Endodermal cell (in vitro differentiated cells): Measurements from ENCODE around the gene NAALADL2. TPM values are rescaled to one million over a fixed set of nuclear protein-coding genes. Genes with fewer than 3 reads are reported as not detected.

ENCODE experiments used
- DNase-seq: peaks from one replicate; pipeline ENCODE4 v3.0.0-alpha.2; 2017
- H3K27ac ChIP-seq: 2 replicates; pipeline ENCODE4 v1.5.1; 2013; ENCODE audit warnings: mild to moderate bottlenecking, low read depth, low read length, moderate library complexity
- H3K27me3 ChIP-seq: 2 replicates; pipeline ENCODE4 v1.6.1; 2013; ENCODE audit warnings: mild to moderate bottlenecking, low read length, moderate library complexity; ENCODE audit not compliant: insufficient read depth, control insufficient read depth, poor library complexity, severe bottlenecking
- H3K36me3 ChIP-seq: 2 replicates; pipeline ENCODE4 v1.7.0; 2013; ENCODE audit warnings: mild to moderate bottlenecking, low read length, moderate library complexity; ENCODE audit not compliant: control insufficient read depth, insufficient read depth
- H3K4me1 ChIP-seq: one replicate; pipeline ENCODE4 v1.7.0; 2013; ENCODE audit warnings: low read length; ENCODE audit not compliant: control insufficient read depth, insufficient read depth
- H3K4me3 ChIP-seq: 2 replicates; pipeline ENCODE4 v1.5.1; 2013; ENCODE audit warnings: mild to moderate bottlenecking, low read length, moderate library complexity
- H3K9ac ChIP-seq: 2 replicates; pipeline ENCODE4 v1.6.1; 2013; ENCODE audit warnings: mild to moderate bottlenecking, low read length, moderate library complexity; ENCODE audit not compliant: poor library complexity, severe bottlenecking; ENCODE audit errors: extremely low read depth
- H3K9me3 ChIP-seq: 2 replicates; pipeline ENCODE4 v1.6.1; 2013; ENCODE audit warnings: mild to moderate bottlenecking, low read length, moderate library complexity; ENCODE audit not compliant: control insufficient read depth
- H3K27ac Mint-ChIP-seq: 2 replicates; pipeline ENCODE4 v1.8.0; 2020; ENCODE audit warnings: mixed read lengths
- H3K27me3 Mint-ChIP-seq: 2 replicates; pipeline ENCODE4 v1.8.0; 2021; ENCODE audit warnings: mild to moderate bottlenecking, mixed read lengths; ENCODE audit not compliant: insufficient read depth
- H3K36me3 Mint-ChIP-seq: 2 replicates; pipeline ENCODE4 v1.8.0; 2020; ENCODE audit warnings: low read depth, mixed read lengths
- H3K4me1 Mint-ChIP-seq: 2 replicates; pipeline ENCODE4 v1.8.0; 2020; ENCODE audit warnings: mixed read lengths
- H3K4me3 Mint-ChIP-seq: 2 replicates; pipeline ENCODE4 v1.8.0; 2020; ENCODE audit warnings: mild to moderate bottlenecking, moderate library complexity, mixed read lengths
- H3K9me3 Mint-ChIP-seq: 2 replicates; pipeline ENCODE4 v1.8.0; 2020; ENCODE audit warnings: mild to moderate bottlenecking, mixed read lengths
- CTCF ChIP-seq: fragments of 200-600 bp; sonication (generic); conservative IDR thresholded peaks from 2 replicates; pipeline ENCODE4 v1.5.0; 2021; ENCODE audit warnings: antibody characterized with exemption, mild to moderate bottlenecking
- WGBS, 2 experiments: methylation state at CpG; one replicate each; pipeline versions ENCODE4 v1.1.5 to v1.1.7; 2013; ENCODE audit warnings: missing lambda C conversion rate in 2 of 2, mixed read lengths in 1 of 2; ENCODE audit not compliant: insufficient coverage in 1 of 2, insufficient read length in 1 of 2; 5-methylcytosine and 5-hydroxymethylcytosine counted together
- total RNA-seq, 2 donors: library from RNA; stranded (reverse); fragmentation: NEBNext Ultra II Directional in 1 of 2; extraction: Animal tissue kit (Norgen Biotek cat#: 25700) in 1 of 2; gene quantifications; 2 replicates in 1 of 2; 3 replicates in 1 of 2; pipeline ENCODE4 v1.2.1, GENCODE V29; 2021

Gene NAALADL2
- total RNA-seq, 2 donors from 2014 or later: 1.6 to 1.8 TPM

- no peak overlapping the region for H3K9ac ChIP-seq
- WGBS, 2 experiments: 89 to 100% methylated on average over 2 of the region's 2 CpGs
- Mint-ChIP-seq H3K27me3 (peaks cover 11% of the 10 kb centered on the region), H3K27ac (no peak overlapping the region), H3K9me3 (peaks cover 13% of the 10 kb centered on the region), H3K4me1 (peaks cover 9% of the 10 kb centered on the region), H3K36me3 (peaks cover 3% of the 10 kb centered on the region), H3K4me3 (no peak overlapping the region)
- DNase-seq: no peak
- no peaks in the 10 kb centered on the region for H3K4me1 ChIP-seq
- no peak overlapping the region for H3K4me3 ChIP-seq
- TF ChIP-seq CTCF: no peak
- H3K36me3 ChIP-seq: no peaks in the 10 kb centered on the region
- no peaks in the 10 kb centered on the region for H3K27me3 ChIP-seq
- H3K27ac ChIP-seq: no peak overlapping the region
- H3K9me3 ChIP-seq: peaks cover 12% of the 10 kb centered on the region
Measured at GRCh38 chr3:174945276-174945675, 86.1 kb downstream of the NAALADL2 start.

- peaks cover 3% of the 10 kb centered on the region for H3K36me3 Mint-ChIP-seq
- H3K36me3 ChIP-seq: no peaks in the 10 kb centered on the region
- H3K4me3 Mint-ChIP-seq: no peak overlapping the region
- H3K27ac Mint-ChIP-seq: no peak overlapping the region
- no peak overlapping the region for H3K27ac ChIP-seq
- peaks cover 8% of the 10 kb centered on the region for H3K9me3 Mint-ChIP-seq
- peaks cover 7% of the 10 kb centered on the region for H3K27me3 Mint-ChIP-seq
- H3K4me1 ChIP-seq: no peaks in the 10 kb centered on the region
- TF ChIP-seq CTCF: no peak
- WGBS, 2 experiments: no CpG with 5 or more reads among the region's 2 CpGs
- peaks cover 11% of the 10 kb centered on the region for H3K9me3 ChIP-seq
- no peaks in the 10 kb centered on the region for H3K27me3 ChIP-seq
- no peak for DNase-seq
- no peak overlapping the region for H3K4me3 ChIP-seq
- no peak overlapping the region for H3K9ac ChIP-seq
- peaks cover 9% of the 10 kb centered on the region for H3K4me1 Mint-ChIP-seq
Measured at GRCh38 chr3:174945951-174946350, 86.8 kb downstream of the NAALADL2 start.

GRCh38 chr3:174949523-174949922, 90.4 kb downstream of the NAALADL2 start:
- Mint-ChIP-seq H3K27me3 (peaks cover 5% of the 10 kb centered on the region), H3K4me3 (no peak overlapping the region), H3K9me3 (no peaks in the 10 kb centered on the region), H3K27ac (no peak overlapping the region), H3K36me3 (no peaks in the 10 kb centered on the region), H3K4me1 (peaks cover 10% of the 10 kb centered on the region)
- no peak overlapping the region for H3K4me3 ChIP-seq
- whole genome bisulfite sequencing, 2 experiments: 100% methylated on average over 2 of the region's 2 CpGs; no CpG with 5 or more reads in 1 of the 2 experiments
- no peak for TF ChIP-seq CTCF
- H3K4me1 ChIP-seq: no peaks in the 10 kb centered on the region
- no peak for DNase-seq
- peaks cover 10% of the 10 kb centered on the region for H3K27me3 ChIP-seq
- no peaks in the 10 kb centered on the region for H3K36me3 ChIP-seq
- H3K27ac ChIP-seq: no peak overlapping the region
- no peaks in the 10 kb centered on the region for H3K9me3 ChIP-seq
- H3K9ac ChIP-seq: no peak overlapping the region
